Activated T-cell treated with anti-CD3 and anti-CD28 coated beads, Interleukin-2, amount 50 U/mL, for 72 hours (primary cell): ENCODE results near the gene NKIRAS1. TPM values are rescaled to one million over a fixed set of nuclear protein-coding genes. Genes with fewer than 3 reads are reported as not detected.
A peak's percentile ranks its signal among the peaks of the same experiment; 100 is the strongest.
"Not testable (repeated sequence)": the region's sequence is repeated elsewhere in the genome, so short reads cannot be mapped to it uniquely, and the experiment has no call there.

Experiments
- ATAC-seq, 2 donors: fragments of 150-1000 bp; cut with Tn5 transposase; replicated peaks in 1 of 2; 2 replicates each; pipeline ENCODE4 v1.10.0; 2021; ENCODE audit warnings: moderate library complexity in 2 of 2, mild to moderate bottlenecking in 1 of 2
- DNase-seq, 2 donors: peaks; one replicate each; pipeline ENCODE4 v3.0.0; 2021 to 2022; ENCODE audit warnings: mixed read lengths in 1 of 2
- H3K27ac Mint-ChIP-seq: one replicate; pipeline ENCODE4 v1.8.0; 2022; ENCODE audit warnings: mild to moderate bottlenecking, moderate library complexity, mixed read lengths
- H3K27me3 Mint-ChIP-seq: one replicate; pipeline ENCODE4 v1.8.0; 2022; ENCODE audit warnings: low read depth, mixed read lengths
- H3K36me3 Mint-ChIP-seq, 2 donors: one replicate each; pipeline ENCODE4 v1.8.0; 2022; ENCODE audit warnings: mixed read lengths in 2 of 2, mild to moderate bottlenecking in 1 of 2; ENCODE audit not compliant: insufficient read depth in 2 of 2
- H3K4me1 Mint-ChIP-seq: one replicate; pipeline ENCODE4 v1.8.0; 2022; ENCODE audit warnings: low read depth, mixed read lengths
- H3K4me3 Mint-ChIP-seq, 2 donors: one replicate each; pipeline ENCODE4 v1.8.0; 2022; ENCODE audit warnings: mild to moderate bottlenecking in 2 of 2, mixed read lengths in 2 of 2, moderate library complexity in 2 of 2
- H3K9me3 Mint-ChIP-seq, 2 donors: one replicate each; pipeline ENCODE4 v1.8.0; 2022; ENCODE audit warnings: mixed read lengths in 2 of 2
- total RNA-seq, 2 donors: library from RNA; stranded (reverse); gene quantifications; one replicate each; pipeline ENCODE4 v1.2.3, GENCODE V29; 2022

The NKIRAS1 gene
- total RNA-seq, 2 donors from 2014 or later, result 2.5 to 3.6 TPM

DNA sequence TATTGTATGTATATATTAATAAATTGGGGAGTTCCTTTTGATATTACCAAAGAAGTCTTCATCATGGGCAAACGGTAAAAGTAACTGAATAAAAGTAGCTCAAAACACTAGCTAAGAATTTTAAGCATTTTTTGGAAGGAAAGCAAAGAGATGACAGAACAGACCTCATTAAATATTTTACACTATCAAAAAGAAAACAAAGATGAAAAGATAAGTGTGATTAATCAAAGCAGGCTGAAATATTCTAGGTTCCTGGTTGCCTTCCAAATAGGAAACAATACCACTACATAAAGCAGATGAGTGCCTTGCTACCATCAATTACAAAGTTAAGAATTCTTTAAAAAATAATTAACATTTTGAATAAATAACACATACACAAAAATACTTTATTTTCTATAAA, 3.6 kb downstream of the NKIRAS1 start:
- Mint-ChIP-seq H3K9me3 (no peaks in the 10 kb centered on the region), H3K4me3 (no peak overlapping the region), H3K36me3 (peaks cover 13 to 14% of the 10 kb centered on the region in 2 donors), H3K27ac (no peak overlapping the region), H3K27me3 (no peaks in the 10 kb centered on the region), H3K4me1 (peaks cover 32% of the 10 kb centered on the region)
- DNase-seq, result no peak
- no peak for ATAC-seq

- not testable (repeated sequence) for H3K4me3 Mint-ChIP-seq, ATAC-seq, H3K27ac Mint-ChIP-seq, H3K27me3 Mint-ChIP-seq, H3K36me3 Mint-ChIP-seq, H3K9me3 Mint-ChIP-seq, DNase-seq
- peaks cover 25% of the 10 kb centered on the region for H3K4me1 Mint-ChIP-seq
Observed at GRCh38 chr3:23912335-23912734, 4.5 kb downstream of the NKIRAS1 start.

DNA sequence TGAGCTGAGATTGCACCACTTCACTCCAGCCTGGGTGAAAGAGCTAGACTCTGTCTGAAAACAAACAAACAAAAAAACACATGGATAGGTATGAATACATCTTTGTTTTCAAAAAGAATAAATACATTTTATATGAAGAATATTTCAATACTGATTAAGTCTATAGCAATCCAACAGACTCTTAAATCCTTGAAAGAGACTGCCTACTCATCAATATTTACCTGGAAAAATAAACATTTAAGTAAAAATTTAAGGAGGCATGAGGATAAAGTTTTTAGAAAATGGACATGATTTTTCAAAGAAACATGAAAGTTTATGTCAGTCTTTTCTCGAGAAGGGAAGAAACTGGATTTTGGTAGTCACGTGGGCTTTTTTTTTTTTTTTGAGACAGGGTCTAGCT, 5.4 kb downstream of the NKIRAS1 start:
- ATAC-seq (no peak), DNase-seq (no peak)
- H3K9me3 Mint-ChIP-seq, result no peaks in the 10 kb centered on the region
- no peak overlapping the region for H3K27ac Mint-ChIP-seq
- H3K4me1 Mint-ChIP-seq, result peaks cover 25% of the 10 kb centered on the region
- H3K27me3 Mint-ChIP-seq, result no peaks in the 10 kb centered on the region
- no peak overlapping the region for H3K4me3 Mint-ChIP-seq
- peaks cover 0 to 3% of the 10 kb centered on the region in 2 donors for H3K36me3 Mint-ChIP-seq

- H3K27me3 Mint-ChIP-seq, result no peaks in the 10 kb centered on the region
- H3K4me1 Mint-ChIP-seq, result peaks cover 7% of the 10 kb centered on the region
- H3K27ac Mint-ChIP-seq, result no peak overlapping the region
- H3K9me3 Mint-ChIP-seq, result no peaks in the 10 kb centered on the region
- H3K36me3 Mint-ChIP-seq, result peaks cover 0 to 5% of the 10 kb centered on the region in 2 donors
- ATAC-seq, result no peak
- H3K4me3 Mint-ChIP-seq, result no peak overlapping the region
- DNase-seq, result no peak
Observed at GRCh38 chr3:23909341-23909740, 7.4 kb downstream of the NKIRAS1 start.

DNA sequence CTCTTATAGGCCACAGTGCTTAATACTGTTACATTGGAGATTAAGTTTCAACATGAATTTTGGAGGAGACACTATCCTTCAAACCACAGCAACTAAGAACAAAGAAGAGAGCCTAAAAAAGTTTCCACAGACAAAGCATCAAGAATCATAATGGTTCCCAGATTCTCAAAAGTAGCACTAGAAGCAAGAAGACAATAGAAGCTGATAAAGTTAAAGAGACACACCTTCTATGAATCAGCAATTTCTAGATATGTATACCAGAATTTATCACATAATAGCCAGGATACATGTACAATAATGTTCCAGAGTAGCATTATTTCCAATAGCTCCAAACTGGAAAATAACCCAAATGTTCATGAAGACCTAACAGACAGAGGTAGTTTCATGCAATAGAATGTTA, 12.2 kb downstream of the NKIRAS1 start:
- no peak overlapping the region for H3K4me3 Mint-ChIP-seq
- H3K27ac Mint-ChIP-seq, result no peak overlapping the region
- H3K4me1 Mint-ChIP-seq, result no peaks in the 10 kb centered on the region
- peaks cover 0 to 2% of the 10 kb centered on the region in 2 donors for H3K9me3 Mint-ChIP-seq
- H3K36me3 Mint-ChIP-seq, result peaks cover 7 to 9% of the 10 kb centered on the region in 2 donors
- no peaks in the 10 kb centered on the region for H3K27me3 Mint-ChIP-seq
- ATAC-seq (no peak), DNase-seq (no peak)

DNA sequence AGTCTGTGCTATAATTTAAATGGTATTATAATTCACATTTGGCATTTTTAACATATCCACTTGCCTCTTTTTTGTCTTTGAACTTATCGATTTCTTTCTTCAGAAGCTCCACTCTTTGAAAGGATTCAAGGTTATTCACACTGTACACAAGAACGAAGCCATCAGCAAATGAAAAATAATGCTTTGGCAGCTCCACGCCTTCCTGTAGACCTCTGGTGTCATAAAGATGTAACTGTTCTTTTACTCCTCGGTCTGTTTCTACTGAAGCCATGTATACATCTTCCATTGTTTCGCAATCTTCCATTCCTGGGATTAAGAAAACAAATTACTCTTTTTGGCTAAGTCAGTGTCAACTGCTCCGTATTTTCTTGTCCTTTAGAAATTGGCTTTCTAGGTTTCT, 16.0 kb downstream of the NKIRAS1 start:
- ATAC-seq (no peak), DNase-seq (no peak)
- Mint-ChIP-seq H3K4me3 (no peak overlapping the region), H3K27ac (no peak overlapping the region), H3K9me3 (peaks cover 0 to 2% of the 10 kb centered on the region in 2 donors), H3K36me3 (peaks cover 13 to 28% of the 10 kb centered on the region in 2 donors), H3K27me3 (no peaks in the 10 kb centered on the region), H3K4me1 (no peaks in the 10 kb centered on the region)

DNA sequence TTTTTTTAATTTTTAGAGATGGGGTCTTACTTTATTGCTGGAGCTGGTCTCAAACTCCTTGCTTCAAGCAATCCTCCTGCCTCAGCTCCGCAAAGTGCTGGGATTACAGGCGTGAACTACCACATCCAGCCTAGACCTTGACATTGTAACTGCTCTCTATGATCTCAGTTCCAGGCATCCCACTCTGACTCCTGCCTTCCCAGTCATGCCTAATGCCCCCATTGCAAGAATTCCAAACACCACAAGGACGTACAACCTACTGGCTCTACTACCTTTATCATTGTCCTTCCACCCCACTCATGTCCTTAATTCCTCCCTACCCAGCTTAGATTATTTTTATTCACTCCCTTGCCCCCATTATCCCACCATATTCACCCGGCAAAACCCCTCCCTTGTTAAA, 21.6 kb downstream of the NKIRAS1 start:
- H3K27ac Mint-ChIP-seq, result no peak overlapping the region

DNA sequence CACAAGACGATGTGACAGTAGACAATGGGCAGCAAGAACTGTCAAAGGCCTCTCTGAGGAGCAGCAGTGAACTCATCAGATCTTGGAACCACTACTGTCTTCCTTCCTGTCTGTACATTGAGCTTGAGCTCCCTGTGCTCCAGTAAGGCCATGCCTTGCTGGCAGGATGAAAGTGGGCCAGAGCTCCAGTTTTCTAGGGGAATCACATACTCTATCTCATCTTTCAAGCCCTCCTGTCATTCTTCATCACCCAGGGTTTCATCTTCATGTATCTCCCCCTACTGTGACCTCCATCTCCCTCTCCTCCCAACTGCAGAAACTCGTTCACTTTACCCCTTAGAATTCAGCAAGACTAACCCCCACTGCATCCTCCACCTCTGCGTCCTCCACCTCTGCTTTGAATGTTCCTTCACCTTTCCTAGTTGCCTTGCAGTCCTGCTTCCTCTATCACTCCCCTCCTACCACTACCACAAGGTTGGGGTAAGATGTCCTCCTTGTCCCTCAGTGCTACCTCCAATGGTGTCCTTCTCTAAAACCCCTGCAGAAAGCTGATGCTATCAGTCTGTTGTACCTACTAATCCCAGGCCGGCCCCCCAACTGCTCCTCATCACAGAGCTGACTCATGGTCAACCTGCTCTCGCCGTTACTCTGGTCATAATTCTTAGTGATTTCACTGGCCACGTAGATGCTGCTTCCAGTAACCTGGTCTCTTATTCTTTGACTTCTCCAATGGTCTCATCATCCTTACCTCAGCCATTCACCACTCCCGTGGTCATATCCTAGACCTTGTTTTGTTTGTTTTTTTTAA, 22.3 kb downstream of the NKIRAS1 start:
- H3K4me3 Mint-ChIP-seq, result no peak overlapping the region
- ATAC-seq (no peak), DNase-seq (no peak)
- no peaks in the 10 kb centered on the region for H3K27me3 Mint-ChIP-seq
- peaks cover 5 to 28% of the 10 kb centered on the region in 2 donors for H3K36me3 Mint-ChIP-seq
- H3K4me1 Mint-ChIP-seq, result no peaks in the 10 kb centered on the region
- H3K27ac Mint-ChIP-seq, result no peak overlapping the region
- no peaks in the 10 kb centered on the region for H3K9me3 Mint-ChIP-seq

More for the DNA sequence above, 21.6 kb downstream of the NKIRAS1 start:
- no peaks in the 10 kb centered on the region for H3K9me3 Mint-ChIP-seq
- no peaks in the 10 kb centered on the region for H3K4me1 Mint-ChIP-seq
- ATAC-seq (no peak), DNase-seq (no peak)
- H3K27me3 Mint-ChIP-seq, result no peaks in the 10 kb centered on the region
- peaks cover 6 to 28% of the 10 kb centered on the region in 2 donors for H3K36me3 Mint-ChIP-seq
- H3K4me3 Mint-ChIP-seq, result no peak overlapping the region

DNA sequence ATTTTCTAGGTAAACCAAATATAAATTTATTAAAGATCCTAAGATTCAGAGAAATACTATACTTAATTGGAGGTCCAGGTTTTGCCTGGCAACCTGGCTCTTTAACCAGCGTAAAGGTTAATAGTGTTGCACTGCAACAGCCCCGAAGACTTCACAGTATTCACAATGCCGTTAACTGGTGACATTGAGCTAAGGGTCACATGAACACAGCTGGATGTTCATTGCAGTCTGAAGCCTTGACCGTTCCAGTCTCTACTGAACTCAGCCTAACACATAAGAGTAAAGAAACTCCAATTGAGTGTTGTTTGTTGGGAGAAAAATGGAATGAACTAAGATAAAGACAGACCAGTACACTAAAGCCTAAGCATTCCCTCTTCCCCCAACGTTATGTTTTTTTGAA, 26.8 kb downstream of the NKIRAS1 start:
- no peaks in the 10 kb centered on the region for H3K9me3 Mint-ChIP-seq
- no peaks in the 10 kb centered on the region for H3K27me3 Mint-ChIP-seq
- no peak for ATAC-seq
- H3K27ac Mint-ChIP-seq, result no peak overlapping the region
- no peak for DNase-seq
- H3K4me3 Mint-ChIP-seq, result no peak overlapping the region
- H3K36me3 Mint-ChIP-seq, result peaks cover 0 to 6% of the 10 kb centered on the region in 2 donors
- H3K4me1 Mint-ChIP-seq, result no peaks in the 10 kb centered on the region

GRCh38 chr3:23889386-23889785, 27.4 kb downstream of the NKIRAS1 start:
- no peak overlapping the region for H3K4me3 Mint-ChIP-seq
- H3K4me1 Mint-ChIP-seq, result no peaks in the 10 kb centered on the region
- H3K9me3 Mint-ChIP-seq, result no peaks in the 10 kb centered on the region
- ATAC-seq, result no peak
- no peak overlapping the region for H3K27ac Mint-ChIP-seq
- peaks cover 0 to 6% of the 10 kb centered on the region in 2 donors for H3K36me3 Mint-ChIP-seq
- no peaks in the 10 kb centered on the region for H3K27me3 Mint-ChIP-seq
- DNase-seq, result no peak

DNA sequence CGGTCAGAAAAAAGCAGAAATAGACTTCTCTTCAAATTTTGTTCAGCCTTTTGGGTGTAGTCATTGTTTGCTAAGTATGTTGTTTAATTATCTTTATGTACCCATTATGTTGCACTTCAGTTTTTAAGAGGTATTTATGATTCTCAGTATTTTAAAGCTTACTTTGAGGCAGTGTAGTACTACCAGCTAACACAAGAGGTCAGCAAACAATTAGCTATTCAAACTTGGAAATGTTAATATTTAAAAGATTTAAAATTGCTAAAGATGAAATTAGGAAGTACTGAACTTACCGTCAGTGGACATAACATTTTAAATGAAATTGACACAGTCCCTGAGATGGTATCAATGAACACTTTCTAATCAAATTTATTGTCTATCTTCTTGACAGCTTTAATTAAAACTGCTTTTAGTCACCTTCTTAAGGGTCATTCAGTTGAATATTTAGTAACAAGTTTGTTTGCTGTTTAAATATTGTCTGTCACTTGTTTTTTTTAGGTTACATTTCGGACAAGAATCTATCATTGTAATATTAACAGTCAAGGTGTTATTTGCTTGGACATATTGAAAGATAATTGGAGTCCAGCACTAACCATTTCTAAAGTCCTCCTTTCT, 28.1 kb downstream of the NKIRAS1 start:
- Mint-ChIP-seq H3K27me3 (no peaks in the 10 kb centered on the region), H3K36me3 (peaks cover 0 to 3% of the 10 kb centered on the region in 2 donors), H3K4me1 (no peaks in the 10 kb centered on the region), H3K9me3 (no peaks in the 10 kb centered on the region), H3K27ac (no peak overlapping the region), H3K4me3 (no peak overlapping the region)
- ATAC-seq, result no peak
- peak in 1 of 2 donors; percentile 14 for DNase-seq

- H3K36me3 Mint-ChIP-seq, result peaks cover 0 to 5% of the 10 kb centered on the region in 2 donors
- H3K4me1 Mint-ChIP-seq, result peaks cover 9% of the 10 kb centered on the region
- no peak overlapping the region for H3K27ac Mint-ChIP-seq
- ATAC-seq (no peak), DNase-seq (no peak)
- no peaks in the 10 kb centered on the region for H3K9me3 Mint-ChIP-seq
- H3K27me3 Mint-ChIP-seq, result no peaks in the 10 kb centered on the region
- no peak overlapping the region for H3K4me3 Mint-ChIP-seq
Observed at GRCh38 chr3:23886311-23886710, 30.5 kb downstream of the NKIRAS1 start.

- H3K9me3 Mint-ChIP-seq, result no peaks in the 10 kb centered on the region
- H3K27me3 Mint-ChIP-seq, result no peaks in the 10 kb centered on the region
- H3K27ac Mint-ChIP-seq, result no peak overlapping the region
- peaks cover 13% of the 10 kb centered on the region for H3K4me1 Mint-ChIP-seq
- no peak overlapping the region for H3K4me3 Mint-ChIP-seq
- H3K36me3 Mint-ChIP-seq, result peaks cover 0 to 5% of the 10 kb centered on the region in 2 donors
- ATAC-seq (no peak), DNase-seq (no peak)
Observed at GRCh38 chr3:23885210-23885609, 31.6 kb downstream of the NKIRAS1 start.
